Hematopoietic multipotent progenitor cell (in vitro differentiated cells): Measurements from ENCODE around the gene RUNX1. TPM values are rescaled to one million over a fixed set of nuclear protein-coding genes. Genes with fewer than 3 reads are reported as not detected.

ENCODE experiments used
- DNase-seq, 3 donors: peaks; one replicate each; pipeline ENCODE4 v3.0.0-alpha.2; 2011 to 2015; ENCODE audit warnings: low read depth in 2 of 3, low spot score in 2 of 3
- total RNA-seq: library from RNA; depleted of rRNA; stranded (reverse); fragments of >200 nt; gene quantifications from one replicate; pipeline ENCODE4 v1.2.3, GENCODE V29; 2012

The RUNX1 gene
- total RNA-seq, 1 donor, result 192 TPM

GRCh38 chr21:34908419-34909055 lies 140.6 kb downstream of the RUNX1 start:
- peak in 2 of 3 donors; percentile 95 to 98 for DNase-seq

DNA sequence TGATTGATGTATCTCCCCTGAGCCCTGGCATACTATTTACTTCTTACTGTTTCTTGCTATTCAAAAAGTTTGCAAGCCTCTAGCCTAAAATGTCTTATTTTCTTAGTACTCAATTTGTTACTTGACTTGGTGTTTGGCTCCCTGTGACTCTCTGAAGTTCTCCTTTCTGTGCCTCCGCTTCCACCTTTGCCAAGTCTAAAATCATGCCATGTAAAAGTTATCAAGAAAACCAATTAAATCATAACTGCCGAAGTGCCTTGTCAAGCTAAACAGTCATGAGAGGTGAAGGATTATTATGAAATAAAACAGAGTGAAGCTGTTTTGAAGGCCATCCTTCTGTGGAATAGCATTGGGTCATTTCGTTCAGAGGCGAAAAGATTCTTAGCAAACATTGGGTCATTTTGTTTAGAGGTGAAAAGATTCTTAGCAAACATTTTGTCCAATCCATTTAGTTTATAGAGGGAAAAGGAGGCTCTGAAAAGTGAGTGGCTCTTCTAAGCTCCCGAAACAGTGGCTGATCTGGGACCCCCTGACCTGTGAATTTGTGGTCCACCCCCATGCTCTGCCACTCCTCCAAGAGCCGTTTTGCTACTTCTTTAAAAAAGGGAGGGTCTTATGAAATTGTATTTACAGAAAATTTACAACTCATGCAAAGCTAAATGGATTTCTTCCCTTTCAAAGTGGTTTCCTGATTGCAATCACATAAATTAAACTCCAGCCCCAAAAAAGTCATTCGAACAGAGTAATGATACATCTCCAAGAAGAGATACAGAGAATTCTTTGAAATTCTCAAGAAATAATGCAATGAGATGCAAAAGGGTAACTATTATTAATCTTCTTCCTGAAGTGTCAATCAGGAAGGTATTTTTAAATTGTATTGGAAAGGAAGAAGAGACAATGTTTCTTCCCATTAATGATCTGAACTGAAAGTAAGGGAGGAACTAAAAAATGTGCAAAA lies 141.4 kb downstream of the RUNX1 start:
- peak in 2 of 3 donors; percentile 45 to 73 for DNase-seq

DNA sequence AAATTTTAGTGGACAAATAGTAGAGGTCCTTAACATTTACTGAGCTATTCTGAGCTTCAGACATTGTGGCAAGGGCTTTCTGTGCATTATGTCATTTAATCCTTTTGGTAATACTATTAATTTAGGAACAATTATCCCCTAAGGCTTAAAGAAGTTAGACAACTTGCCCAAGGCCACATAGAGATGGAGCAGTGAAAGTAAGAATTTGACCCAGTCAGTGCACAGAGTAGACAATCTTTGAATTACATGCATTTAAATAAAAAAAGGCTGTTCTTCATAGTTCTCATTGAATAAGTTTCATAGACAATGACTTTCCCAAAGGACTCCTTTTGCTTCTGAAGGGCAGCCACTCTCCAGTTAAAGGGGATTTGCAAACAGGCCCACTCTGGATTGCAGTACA lies 142.7 kb downstream of the RUNX1 start:
- DNase-seq, result no peak

DNA sequence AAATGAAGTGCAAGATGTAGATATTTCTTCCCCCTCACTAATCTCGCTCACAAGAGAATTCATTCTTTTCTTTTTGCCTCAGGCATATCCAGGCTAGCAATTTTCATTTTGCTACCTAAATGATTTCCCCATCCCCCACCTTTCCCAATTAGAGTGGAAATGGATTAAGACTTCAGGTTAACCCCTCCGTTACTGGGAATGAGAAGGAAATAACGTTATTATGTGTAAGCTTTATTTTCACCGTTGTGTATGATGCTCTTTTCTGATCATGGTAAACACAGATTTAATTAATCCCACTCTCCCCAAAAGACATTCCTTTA lies 143.9 kb downstream of the RUNX1 start:
- no peak for DNase-seq

DNA sequence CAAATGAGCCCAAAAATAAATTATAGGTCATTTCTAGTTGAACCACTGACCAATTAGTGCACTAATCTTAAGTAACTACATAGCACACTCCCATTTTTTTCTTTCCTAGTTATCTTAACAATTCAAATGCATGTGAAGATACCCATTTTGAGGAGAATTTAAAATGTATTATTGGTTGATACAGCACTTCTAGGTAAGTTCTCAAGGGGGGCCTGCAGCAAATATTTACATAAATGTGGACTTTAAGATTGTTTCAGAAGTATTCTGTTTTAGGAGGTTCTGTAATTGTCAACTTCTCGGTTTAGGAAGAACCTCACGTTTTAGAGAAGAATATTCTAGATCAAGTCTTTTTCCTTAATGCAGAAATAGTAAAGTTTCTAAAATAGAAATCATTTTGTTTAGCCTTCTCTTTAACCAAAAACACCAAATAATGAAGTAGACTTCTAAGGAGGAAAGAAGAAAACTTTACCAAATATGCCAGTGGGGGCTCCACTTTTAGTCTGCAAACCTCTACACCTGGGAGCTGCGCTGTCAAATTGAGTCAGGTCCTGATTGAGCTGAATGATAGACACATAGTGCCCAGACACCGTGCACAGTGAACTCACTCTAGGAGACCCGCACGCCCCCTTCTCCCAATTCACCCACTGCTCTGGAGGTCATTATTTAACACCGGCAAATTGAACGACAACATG lies 144.4 kb downstream of the RUNX1 start:
- DNase-seq, result no peak

DNA sequence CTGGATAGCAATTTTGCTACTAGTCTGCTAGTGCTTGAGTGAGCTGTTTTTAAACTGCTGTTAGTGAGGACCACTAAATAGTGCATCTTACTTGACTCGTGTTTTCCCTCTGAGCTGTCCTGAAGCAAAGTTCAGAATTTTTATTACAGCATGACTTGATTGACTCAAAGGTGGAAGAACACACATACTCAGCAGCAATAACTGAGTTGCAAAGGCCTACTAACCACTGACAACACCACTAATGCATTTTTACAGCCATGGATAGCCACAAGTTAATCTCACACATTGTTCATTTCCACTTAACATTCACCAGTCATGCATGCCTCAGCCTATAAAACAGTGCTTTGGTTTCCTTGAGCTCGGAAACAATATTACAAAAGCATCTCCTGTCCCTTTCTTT lies 148.7 kb downstream of the RUNX1 start:
- no peak for DNase-seq

DNA sequence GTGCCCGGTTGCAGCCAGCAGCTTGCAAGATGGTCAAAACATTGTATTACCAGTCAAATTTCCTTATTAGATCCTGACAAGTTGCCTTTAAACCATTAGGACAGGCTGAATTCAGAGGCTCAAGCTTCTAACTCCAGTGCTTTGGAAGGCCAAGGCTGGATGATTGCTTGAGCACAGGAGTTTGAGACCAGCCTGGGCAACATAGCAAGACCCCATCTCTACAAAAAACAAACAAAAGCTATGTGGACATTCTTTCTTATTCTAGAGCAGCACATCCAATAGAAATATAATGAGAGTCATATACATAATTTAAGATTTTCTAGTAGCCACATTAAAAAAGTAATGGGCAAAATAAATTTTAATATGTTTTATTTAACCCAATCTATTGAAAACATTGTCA lies 149.3 kb downstream of the RUNX1 start:
- no peak for DNase-seq

- DNase-seq, result no peak
Measured at GRCh38 chr21:34899302-34899701, 149.8 kb downstream of the RUNX1 start.

DNA sequence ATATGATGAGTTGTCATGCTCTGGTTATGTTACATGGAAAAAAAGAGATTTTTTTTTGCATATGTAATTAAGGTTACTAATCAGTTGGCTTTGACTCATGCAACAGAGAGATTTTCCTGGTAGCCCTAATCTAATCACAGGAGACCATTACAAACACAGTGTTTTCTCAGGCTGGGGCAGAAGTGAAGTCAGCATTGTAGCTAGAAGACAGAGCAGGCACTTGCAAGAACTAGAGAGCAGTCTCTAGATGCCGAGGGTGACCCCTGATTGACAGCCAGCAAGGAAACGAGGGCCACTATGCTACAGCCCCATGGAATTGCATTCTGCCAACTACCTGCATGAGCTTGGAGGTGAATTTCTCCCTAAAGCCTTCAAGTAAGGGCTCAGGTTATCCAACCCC lies 151.3 kb downstream of the RUNX1 start:
- DNase-seq, result no peak

DNA sequence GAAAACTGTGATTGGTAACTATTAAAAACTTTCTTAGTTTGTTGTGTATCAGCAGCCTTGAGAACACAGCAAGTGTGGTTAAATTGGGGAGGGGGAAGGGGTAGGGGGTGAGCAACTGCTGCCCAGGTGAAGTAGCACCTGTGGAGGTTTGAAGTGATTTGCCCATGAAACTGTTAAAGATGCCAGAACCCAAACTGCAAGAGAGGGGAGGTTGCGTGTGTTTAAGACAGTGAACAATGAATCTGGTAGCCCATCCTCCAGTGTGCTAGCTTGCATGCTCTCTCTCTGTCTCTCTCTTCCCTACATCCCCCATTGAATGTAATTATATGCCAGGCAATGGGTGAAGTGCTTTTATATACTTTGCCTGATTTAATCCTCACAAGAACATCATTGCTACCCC lies 154.7 kb downstream of the RUNX1 start:
- DNase-seq, result no peak

DNA sequence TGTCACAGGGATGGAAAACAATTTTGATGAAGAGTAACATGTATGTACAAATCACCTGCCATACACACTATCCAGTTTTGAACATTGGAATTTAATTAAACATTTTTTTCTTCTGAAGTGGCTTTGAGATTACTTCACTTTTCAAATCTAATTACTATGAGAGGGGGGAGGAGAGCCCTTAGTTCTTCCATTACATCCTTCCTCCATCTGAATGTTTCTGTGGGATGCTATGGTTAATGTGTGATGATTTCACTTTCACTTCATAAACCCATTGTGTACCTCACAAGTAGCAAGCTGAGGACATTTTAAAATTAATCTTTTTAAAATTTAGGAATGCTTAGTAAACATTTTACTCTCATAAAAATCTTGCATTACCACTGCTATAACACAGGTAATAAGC lies 156.9 kb downstream of the RUNX1 start:
- DNase-seq, result peak in 1 of 3 donors; percentile 69

- no peak for DNase-seq
Measured at GRCh38 chr21:34891613-34891943, 157.5 kb downstream of the RUNX1 start.

DNA sequence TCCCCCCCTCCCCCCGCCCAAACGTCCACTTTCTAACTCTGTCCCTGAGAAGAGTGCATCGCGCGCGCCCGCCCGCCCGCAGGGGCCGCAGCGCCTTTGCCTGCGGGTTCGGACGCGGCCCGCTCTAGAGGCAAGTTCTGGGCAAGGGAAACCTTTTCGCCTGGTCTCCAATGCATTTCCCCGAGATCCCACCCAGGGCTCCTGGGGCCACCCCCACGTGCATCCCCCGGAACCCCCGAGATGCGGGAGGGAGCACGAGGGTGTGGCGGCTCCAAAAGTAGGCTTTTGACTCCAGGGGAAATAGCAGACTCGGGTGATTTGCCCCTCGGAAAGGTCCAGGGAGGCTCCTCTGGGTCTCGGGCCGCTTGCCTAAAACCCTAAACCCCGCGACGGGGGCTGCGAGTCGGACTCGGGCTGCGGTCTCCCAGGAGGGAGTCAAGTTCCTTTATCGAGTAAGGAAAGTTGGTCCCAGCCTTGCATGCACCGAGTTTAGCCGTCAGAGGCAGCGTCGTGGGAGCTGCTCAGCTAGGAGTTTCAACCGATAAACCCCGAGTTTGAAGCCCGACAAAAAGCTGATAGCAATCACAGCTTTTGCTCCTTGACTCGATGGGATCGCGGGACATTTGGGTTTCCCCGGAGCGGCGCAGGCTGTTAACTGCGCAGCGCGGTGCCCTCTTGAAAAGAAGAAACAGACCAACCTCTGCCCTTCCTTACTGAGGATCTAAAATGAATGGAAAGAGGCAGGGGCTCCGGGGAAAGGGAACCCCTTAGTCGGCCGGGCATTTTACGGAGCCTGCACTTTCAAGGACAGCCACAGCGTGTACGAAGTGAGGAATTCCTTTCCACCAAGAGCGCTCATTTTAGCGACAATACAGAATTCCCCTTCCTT lies 158.1 kb downstream of the RUNX1 start:
- peak in 2 of 3 donors; percentile 46 for DNase-seq

DNA sequence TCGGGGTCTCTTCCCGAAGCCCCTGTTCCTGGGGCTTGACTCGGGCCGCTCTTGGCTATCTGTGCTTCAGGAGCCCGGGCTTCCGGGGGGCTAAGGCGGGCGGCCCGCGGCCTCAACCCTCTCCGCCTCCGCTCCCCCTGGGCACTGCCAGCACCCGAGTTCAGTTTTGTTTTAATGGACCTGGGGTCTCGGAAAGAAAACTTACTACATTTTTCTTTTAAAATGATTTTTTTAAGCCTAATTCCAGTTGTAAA lies 158.7 kb downstream of the RUNX1 start:
- no peak for DNase-seq

DNA sequence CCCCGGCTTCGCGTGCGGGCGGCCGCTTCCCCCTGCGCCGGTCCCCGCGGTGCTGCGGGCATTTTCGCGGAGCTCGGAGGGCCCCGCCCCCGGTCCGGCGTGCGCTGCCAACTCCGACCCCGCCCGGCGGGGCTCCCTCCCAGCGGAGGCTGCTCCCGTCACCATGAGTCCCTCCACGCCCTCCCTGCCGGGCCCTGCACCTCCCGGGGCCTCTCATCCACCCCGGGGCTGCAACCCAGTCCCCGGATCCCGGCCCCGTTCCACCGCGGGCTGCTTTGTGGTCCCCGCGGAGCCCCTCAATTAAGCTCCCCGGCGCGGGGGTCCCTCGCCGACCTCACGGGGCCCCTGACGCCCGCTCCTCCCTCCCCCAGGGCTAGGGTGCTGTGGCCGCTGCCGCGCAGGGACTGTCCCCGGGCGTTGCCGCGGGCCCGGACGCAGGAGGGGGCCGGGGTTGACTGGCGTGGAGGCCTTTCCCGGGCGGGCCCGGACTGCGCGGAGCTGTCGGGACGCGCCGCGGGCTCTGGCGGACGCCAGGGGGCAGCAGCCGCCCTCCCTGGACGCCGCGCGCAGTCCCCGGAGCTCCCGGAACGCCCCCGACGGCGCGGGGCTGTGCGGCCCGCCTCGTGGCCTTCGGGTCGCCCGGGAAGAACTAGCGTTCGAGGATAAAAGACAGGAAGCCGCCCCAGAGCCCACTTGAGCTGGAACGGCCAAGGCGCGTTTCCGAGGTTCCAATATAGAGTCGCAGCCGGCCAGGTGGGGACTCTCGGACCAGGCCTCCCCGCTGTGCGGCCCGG lies 159.2 kb downstream of the RUNX1 start:
- DNase-seq, result peak; percentile 57 to 82 (median 79)

GRCh38 chr21:34889320-34889675 lies 159.8 kb downstream of the RUNX1 start:
- peak; percentile 45 to 58 (median 55) for DNase-seq

DNA sequence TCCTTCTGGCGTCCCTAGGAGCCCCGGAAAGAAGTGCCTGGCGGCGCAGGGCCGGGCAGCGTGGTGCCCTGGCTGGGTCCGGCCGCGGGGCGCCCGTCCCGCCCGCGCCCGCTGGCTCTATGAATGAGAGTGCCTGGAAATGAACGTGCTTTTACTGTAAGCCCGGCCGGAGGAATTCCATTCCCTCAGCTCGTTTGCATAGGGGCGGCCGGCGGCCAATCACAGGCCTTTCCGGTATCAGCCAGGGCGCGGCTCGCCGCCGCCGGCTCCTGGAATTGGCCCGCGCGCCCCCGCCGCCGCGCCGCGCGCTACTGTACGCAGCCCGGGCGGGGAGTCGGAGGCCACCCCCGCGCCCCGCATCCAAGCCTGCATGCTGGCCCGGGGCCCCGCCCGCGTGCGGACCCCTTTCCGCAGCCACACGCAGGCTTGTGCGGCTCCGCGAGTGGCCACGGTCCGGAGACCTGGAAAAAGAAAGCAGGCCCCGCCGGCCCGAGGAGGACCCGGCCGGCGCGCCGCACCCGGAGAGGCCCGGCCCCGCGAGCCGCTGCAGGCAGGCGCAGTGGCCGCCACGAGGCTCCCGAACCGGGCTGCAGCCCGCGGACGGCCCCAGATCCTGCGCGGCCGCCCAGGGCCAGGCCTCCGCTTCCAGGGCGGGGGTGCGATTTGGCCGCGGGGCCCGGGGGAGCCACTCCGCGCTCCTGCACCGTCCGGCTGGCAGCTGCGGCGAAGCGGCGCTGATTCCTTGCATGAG lies 160.4 kb downstream of the RUNX1 start:
- peak; percentile 49 to 89 (median 85) for DNase-seq

DNA sequence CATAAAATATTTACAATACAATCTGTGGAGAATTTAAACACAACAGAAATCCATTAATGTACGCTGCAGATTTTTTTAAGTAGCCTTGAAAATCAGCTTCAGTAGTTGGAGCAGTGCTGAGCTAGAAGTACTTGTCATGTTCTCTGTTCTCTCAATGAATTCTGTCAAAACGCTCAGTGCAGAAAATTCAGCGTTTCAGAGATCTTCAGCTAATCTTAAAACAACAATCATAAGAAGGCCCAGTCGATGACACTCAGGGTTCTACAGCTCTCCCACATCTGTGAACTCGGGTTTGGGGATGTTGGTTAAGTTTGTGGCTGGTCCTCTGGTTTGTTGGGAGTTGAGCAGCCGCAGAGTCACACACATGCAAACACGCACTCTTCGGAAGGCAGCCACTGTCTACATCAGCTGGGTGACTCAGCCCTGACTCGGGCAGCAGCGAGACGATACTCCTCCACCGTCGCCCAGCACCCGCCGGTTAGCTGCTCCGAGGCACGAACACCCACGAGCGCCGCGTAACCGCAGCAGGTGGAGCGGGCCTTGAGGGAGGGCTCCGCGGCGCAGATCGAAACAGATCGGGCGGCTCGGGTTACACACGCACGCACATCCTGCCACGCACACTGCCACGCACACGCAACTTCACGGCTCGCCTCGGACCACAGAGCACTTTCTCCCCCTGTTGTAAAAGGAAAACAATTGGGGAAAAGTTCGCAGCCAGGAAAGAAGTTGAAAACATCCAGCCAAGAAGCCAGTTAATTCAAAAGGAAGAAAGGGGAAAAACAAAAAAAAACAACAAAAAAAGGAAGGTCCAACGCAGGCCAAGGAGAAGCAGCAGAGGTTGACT lies 161.2 kb downstream of the RUNX1 start:
- peak; percentile 73 to 83 (median 82) for DNase-seq

GRCh38 chr21:34887105-34887442 lies 162.0 kb downstream of the RUNX1 start:
- DNase-seq, result no peak
